ENCODE measurements around the gene CCDC15. TPM values are rescaled to one million over a fixed set of nuclear protein-coding genes. Genes with fewer than 3 reads are reported as not detected.

Gene CCDC15
- polyA plus RNA-seq, 2 of the 4 experiments (the other 2 are of a cell fraction), result 0.58 to 1.3 TPM

DNA sequence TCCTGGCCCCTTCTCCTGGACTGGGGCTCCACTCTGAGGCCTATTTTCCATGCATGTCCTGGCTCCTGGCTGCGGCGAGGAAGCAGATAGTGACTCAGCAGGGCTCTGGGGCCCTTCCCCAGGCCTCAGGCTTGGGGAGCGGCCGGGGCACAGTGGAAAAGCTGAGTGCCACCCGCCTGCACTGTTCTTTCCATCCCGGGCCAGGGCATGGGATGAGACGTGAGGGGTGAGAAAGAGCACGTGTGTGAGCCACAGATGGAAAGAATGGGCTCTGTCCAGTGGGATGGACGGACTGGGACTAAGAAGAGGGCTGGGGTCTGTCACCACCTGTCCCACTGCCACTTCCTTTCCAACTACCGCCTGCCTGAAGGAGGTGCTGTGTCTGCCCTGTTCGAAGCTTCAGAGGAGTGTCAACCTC is 121.9 kb downstream of the CCDC15 start:
- no peak for TF ChIP-seq FOSL2 (IDR thresholded peaks at IDR 0.05)
- no peak for TF ChIP-seq FOSL2 (CRISPR knock-in tag; IDR thresholded peaks at IDR 0.05)
- no peak for TF ChIP-seq TP53 (CRISPR knock-in tag; IDR thresholded peaks at IDR 0.05)
- no peak for TF ChIP-seq MYC (IDR thresholded peaks at IDR 0.05; ENCODE audit: borderline replicate concordance, low read length)
- no peak for TF ChIP-seq POLR2AphosphoS2 (conservative IDR thresholded peaks at IDR 0.05; ENCODE audit: low read length)
- no peak for TF ChIP-seq NFE2L2 (conservative IDR thresholded peaks at IDR 0.05; ENCODE audit: low read length)
- TF ChIP-seq RARB (CRISPR knock-in tag; IDR thresholded peaks at IDR 0.05), result no peak
- no peak for TF ChIP-seq RNF2 (IDR thresholded peaks at IDR 0.05; ENCODE audit: borderline replicate concordance, low read depth)
- TF ChIP-seq JUN (IDR thresholded peaks at IDR 0.05), result no peak
- no peak for TF ChIP-seq RAD21 (conservative IDR thresholded peaks at IDR 0.05 in 1 of 2, IDR thresholded peaks at IDR 0.05 in 1 of 2)
- TF ChIP-seq NPAS2 (CRISPR knock-in tag; IDR thresholded peaks at IDR 0.05; ENCODE audit: borderline replicate concordance), result no peak
- TF ChIP-seq HEYL (CRISPR knock-in tag; IDR thresholded peaks at IDR 0.05), result no peak
- no peak for TF ChIP-seq ZNF302 (CRISPR knock-in tag; IDR thresholded peaks at IDR 0.05)
- TF ChIP-seq MAZ (IDR thresholded peaks at IDR 0.05; ENCODE audit: borderline replicate concordance, low read depth, low read length), result no peak
- TF ChIP-seq, protein P1, sequence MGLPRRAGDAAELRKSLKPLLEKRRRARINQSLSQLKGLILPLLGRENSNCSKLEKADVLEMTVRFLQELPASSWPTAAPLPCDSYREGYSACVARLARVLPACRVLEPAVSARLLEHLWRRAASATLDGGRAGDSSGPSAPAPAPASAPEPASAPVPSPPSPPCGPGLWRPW (IDR thresholded peaks at IDR 0.05), result no peak
- TF ChIP-seq, protein P2, sequence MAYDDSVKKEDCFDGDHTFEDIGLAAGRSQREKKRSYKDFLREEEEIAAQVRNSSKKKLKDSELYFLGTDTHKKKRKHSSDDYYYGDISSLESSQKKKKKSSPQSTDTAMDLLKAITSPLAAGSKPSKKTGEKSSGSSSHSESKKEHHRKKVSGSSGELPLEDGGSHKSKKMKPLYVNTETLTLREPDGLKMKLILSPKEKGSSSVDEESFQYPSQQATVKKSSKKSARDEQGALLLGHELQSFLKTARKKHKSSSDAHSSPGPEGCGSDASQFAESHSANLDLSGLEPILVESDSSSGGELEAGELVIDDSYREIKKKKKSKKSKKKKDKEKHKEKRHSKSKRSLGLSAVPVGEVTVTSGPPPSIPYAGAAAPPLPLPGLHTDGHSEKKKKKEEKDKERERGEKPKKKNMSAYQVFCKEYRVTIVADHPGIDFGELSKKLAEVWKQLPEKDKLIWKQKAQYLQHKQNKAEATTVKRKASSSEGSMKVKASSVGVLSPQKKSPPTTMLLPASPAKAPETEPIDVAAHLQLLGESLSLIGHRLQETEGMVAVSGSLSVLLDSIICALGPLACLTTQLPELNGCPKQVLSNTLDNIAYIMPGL (CRISPR knock-in tag; IDR thresholded peaks at IDR 0.05; ENCODE audit: borderline replicate concordance), result no peak
- H3K27ac ChIP-seq, result no peak overlapping the region
- ATAC-seq (no peak), FAIRE-seq (no peak), DNase-seq (ENCODE audit: low read depth in 1 of 2, low spot score in 1 of 2) (no peak)
- H3K4me3 ChIP-seq, result no peak overlapping the region
- ChIA-PET CTCF (no interaction called here), POLR2A (no interaction called here)
- no peaks in the 10 kb centered on the region for H3K9me3 ChIP-seq
- WGBS (ENCODE audit: missing lambda C conversion rate), result 70% methylated on average over 9 of the region's 11 CpGs
- peaks cover 7% of the 10 kb centered on the region for H3K4me1 ChIP-seq
- H3K4me2 ChIP-seq, result no peak overlapping the region

DNA sequence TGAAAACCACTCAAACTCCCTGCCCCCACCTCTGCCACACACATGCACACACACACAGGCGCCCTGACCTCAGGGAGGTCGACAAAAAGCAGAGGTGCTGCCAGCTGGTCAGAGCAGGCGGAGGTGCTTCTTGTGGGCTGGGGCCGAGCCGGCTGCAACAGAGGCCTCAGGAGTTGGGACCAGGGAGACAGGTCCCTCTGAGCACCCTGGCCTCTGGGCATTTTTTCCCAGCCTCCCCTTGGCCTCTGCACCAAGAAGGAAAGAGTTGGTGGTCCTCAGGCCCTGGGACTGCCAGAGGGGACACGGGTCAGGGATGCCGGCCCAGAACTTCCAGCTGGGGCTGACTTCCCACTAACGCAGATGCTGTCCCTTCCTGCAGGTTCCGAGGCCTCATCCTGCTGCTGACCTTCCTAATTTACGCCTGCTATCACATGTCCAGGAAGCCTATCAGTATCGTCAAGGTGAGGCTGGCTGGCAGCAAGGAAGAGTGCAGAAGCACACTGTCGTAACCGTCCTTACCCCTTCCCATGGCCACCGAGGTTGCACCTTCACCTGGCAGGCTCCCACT is 122.5 kb downstream of the CCDC15 start:
- CTCF ChIA-PET, result interaction anchor here (1.2 kb wide), 1 partner anchor 15 kb away, joined by 7 read pairs; no protein-coding TSS in a partner anchor
- WGBS (ENCODE audit: missing lambda C conversion rate), result 66% methylated on average over 14 of the region's 14 CpGs
- DNase-seq (ENCODE audit: low read depth in 1 of 2, low spot score in 1 of 2), result no peak
- FAIRE-seq, result no peak
- Histone ChIP-seq H3K4me1 (peaks cover under 1% of the 10 kb centered on the region; the same call in 2 of the 3 replicates), H3K27ac (no peak overlapping the region), H3K4me3 (no peak overlapping the region), H3K4me2 (no peak overlapping the region), H3K9me3 (no peaks in the 10 kb centered on the region)
- TF ChIP-seq CBX8 (IDR thresholded peaks at IDR 0.05) (no peak), EP300 (IDR thresholded peaks at IDR 0.05) (no peak), ESRRA (IDR thresholded peaks at IDR 0.05; ENCODE audit: borderline replicate concordance, low read length) (no peak), CHD2 (IDR thresholded peaks at IDR 0.05; ENCODE audit: low read length, partially characterized antibody) (no peak), ZC3H11A (IDR thresholded peaks at IDR 0.05) (no peak), RNF2 (IDR thresholded peaks at IDR 0.05; ENCODE audit: borderline replicate concordance, low read depth) (no peak), HDAC2 (IDR thresholded peaks at IDR 0.05) (no peak), NR3C1 (IDR thresholded peaks at IDR 0.05) (no peak), HEYL (CRISPR knock-in tag; IDR thresholded peaks at IDR 0.05) (no peak)
- TF ChIP-seq, protein P3, sequence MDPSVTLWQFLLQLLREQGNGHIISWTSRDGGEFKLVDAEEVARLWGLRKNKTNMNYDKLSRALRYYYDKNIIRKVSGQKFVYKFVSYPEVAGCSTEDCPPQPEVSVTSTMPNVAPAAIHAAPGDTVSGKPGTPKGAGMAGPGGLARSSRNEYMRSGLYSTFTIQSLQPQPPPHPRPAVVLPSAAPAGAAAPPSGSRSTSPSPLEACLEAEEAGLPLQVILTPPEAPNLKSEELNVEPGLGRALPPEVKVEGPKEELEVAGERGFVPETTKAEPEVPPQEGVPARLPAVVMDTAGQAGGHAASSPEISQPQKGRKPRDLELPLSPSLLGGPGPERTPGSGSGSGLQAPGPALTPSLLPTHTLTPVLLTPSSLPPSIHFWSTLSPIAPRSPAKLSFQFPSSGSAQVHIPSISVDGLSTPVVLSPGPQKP (IDR thresholded peaks at IDR 0.05; ENCODE audit: low read depth, low read length), result no peak
- TF ChIP-seq, protein P2 (CRISPR knock-in tag; IDR thresholded peaks at IDR 0.05; ENCODE audit: borderline replicate concordance), result no peak
- TF ChIP-seq, protein P4, sequence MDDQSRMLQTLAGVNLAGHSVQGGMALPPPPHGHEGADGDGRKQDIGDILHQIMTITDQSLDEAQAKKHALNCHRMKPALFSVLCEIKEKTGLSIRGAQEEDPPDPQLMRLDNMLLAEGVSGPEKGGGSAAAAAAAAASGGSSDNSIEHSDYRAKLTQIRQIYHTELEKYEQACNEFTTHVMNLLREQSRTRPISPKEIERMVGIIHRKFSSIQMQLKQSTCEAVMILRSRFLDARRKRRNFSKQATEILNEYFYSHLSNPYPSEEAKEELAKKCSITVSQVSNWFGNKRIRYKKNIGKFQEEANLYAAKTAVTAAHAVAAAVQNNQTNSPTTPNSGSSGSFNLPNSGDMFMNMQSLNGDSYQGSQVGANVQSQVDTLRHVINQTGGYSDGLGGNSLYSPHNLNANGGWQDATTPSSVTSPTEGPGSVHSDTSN (IDR thresholded peaks at IDR 0.05), result no peak
- TF ChIP-seq, protein P5, sequence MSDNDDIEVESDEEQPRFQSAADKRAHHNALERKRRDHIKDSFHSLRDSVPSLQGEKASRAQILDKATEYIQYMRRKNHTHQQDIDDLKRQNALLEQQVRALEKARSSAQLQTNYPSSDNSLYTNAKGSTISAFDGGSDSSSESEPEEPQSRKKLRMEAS (IDR thresholded peaks at IDR 0.05), result no peak
- no peak for ATAC-seq
- POLR2A ChIA-PET, result no interaction called here
